A549 treated with CORT108297 at 1 μM for 4 hours (cell line): ENCODE data around the gene ANKRD16. TPM values are rescaled to one million over a fixed set of nuclear protein-coding genes. Genes with fewer than 3 reads are reported as not detected.

Experiments used
- total RNA-seq: library from RNA; stranded (reverse); fragments of 200-300 nt; extraction: Qiagen RNA extraction; gene quantifications from 5 replicates; pipeline ENCODE4 v1.2.3, GENCODE V29; 2022

Gene ANKRD16
- 8.0 to 12.1 TPM (median 11.8 TPM) in 5 replicates for total RNA-seq

DNA sequence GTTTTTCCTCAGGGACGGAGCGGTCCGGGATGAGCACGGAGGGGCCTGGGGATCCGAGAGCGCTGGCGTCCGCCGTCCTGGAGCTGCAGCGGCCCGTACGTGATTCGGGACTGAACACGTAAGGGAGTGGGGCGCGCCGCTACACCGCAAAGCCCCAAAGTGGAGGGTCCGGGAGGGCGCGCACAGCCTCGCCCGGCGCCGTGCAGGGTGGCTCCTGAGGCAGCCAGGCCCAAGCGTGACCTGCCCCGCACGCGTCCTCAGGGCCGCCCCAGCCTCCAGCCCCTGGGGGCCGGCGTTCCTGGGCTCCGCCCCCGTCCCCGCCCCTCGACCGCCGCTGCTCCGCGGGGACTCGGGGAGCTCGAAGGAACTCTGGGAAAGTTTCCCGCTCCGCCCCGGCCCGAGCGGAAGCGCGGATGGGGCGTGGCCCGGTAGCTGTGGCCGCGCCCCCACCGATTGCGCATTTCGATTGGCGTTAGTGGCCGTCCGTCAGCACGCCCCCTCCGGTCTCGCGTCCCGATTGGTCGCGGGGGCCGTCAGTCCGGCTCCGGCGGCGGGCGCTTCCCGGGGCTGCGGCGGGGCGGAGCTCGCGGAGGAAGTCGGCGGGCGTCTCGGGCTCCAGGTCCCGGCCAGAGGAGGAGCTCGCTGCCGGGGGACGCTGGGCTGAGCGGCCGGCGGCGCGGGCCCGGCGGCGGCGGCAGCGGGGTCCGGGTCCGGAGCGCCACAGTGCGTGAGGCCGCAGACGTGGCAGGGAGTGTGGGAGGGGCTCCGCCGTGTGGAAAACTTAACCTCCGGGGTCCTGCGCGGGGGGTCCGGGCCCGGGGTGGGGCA is at the start of gene ANKRD16, which contains the start of gene FBH1:
TSS of gene ANKRD16 (minus strand) at position 270 of the 828 bp plus-strand sequence. CDS start 539 bp downstream, outside the sequence.
TSS of gene FBH1 (plus strand) at position 620 of the 828 bp plus-strand sequence. CDS start at position 723, 103 bp downstream.

DNA sequence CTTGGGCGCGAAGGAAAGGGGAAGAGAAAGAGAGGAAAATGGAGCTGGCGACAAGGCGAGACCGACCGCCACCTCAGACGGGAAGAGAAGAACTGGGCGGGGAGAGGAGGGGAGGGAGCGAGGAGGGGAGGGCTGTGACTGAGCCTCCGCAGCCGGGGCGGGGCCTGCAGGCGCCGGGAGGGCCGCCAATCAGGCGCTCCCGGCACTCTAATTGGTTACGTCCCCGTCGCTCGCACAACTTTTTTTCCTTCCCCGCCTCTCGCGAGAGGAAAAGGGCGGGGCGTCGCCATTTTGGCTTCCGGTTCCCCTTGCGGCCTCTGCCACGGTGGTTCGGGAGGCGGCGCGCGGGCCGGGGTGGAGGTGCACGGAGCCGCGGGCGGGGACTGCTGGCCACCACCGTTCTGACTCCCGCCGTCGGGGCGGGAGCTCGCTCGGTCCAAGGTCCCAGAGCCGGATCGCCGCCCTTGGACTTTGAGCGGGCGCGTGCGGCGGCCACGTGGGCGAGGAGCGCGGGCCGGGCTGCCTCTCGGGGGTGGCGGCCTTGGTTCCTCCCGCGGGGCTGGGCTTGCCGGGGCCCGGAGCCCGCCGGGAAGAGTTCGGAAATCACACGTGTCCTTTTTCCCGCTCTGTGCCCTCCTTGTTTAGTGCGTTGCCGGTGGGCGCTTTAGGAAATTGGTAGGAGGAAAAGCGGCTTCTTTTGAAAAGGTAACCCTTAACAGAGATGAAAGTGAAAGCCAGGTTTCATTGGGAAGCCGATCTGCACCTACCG is 76.2 kb downstream of the ANKRD16 start, which contains the start of gene GDI2:
TSS of gene GDI2 (minus strand) at position 94 of the 769 bp plus-strand sequence. CDS start 176 bp downstream, outside the sequence.

Other genes with a start within 250 kb of the ANKRD16 start
- 18.2 to 23.9 TPM (median 22.7 TPM) in 5 replicates for gene ASB13, start 223.3 kb downstream of the ANKRD16 start, total RNA-seq
- 24.9 to 42.1 TPM (median 35.3 TPM) in 5 replicates for gene TASOR2, start 205.1 kb downstream of the ANKRD16 start, total RNA-seq
- 196 to 296 TPM (median 202 TPM) in 5 replicates for gene GDI2, start 76.5 kb downstream of the ANKRD16 start, total RNA-seq
- 34.5 to 42.3 TPM (median 39.2 TPM) in 5 replicates for gene FBH1, start 350 bp upstream of the ANKRD16 start, total RNA-seq
- gene IL15RA, start 87.7 kb upstream of the ANKRD16 start, total RNA-seq = 2.9 to 5.0 TPM (median 3.8 TPM) in 5 replicates
- not detected in 5 replicates for gene IL2RA, start 172.5 kb upstream of the ANKRD16 start, total RNA-seq
- 111 to 123 TPM (median 114 TPM) in 5 replicates for gene RBM17, start 199.1 kb upstream of the ANKRD16 start, total RNA-seq